22Rv1 (cell line): ENCODE results near the gene ZNF791.

Experiments used
- H3K27ac ChIP-seq: fragments of 450-650 bp; 2 replicates; pipeline ENCODE4 v1.5.1; 2017
- ZFX ChIP-seq: fragments of 450-650 bp; IDR thresholded peaks from 2 replicates; pipeline ENCODE4 v1.6.1; 2017; ENCODE audit warnings: antibody characterized with exemption, borderline replicate concordance
- TF ChIP-seq, protein P1 (sequence below): fragments of 450-650 bp; IDR thresholded peaks from 2 replicates; pipeline ENCODE4 v1.5.1; 2017; ENCODE audit warnings: mild to moderate bottlenecking

The ZNF791 gene

DNA sequence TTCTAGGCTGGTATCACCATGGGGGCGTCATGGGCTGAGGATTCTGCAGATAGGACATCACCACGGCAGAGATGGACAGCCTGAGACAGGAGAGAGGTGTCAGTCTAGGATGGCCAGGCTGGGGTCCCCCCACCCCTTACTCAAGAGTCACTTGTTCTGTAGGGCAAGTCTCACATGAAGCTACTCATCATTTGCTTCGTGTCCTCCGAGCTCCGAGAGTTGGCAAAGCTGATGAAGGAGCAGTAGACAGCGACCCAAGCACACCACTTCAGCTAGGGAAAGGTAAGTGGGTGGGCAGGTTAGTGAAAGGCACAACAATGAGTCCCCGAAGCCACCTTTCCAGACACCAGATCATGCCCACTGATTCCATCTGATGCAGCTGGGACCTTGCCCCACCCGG lies 57.6 kb downstream of the ZNF791 start:
- peak overlapping the region; percentile 90 for H3K27ac ChIP-seq
- TF ChIP-seq, protein P1, sequence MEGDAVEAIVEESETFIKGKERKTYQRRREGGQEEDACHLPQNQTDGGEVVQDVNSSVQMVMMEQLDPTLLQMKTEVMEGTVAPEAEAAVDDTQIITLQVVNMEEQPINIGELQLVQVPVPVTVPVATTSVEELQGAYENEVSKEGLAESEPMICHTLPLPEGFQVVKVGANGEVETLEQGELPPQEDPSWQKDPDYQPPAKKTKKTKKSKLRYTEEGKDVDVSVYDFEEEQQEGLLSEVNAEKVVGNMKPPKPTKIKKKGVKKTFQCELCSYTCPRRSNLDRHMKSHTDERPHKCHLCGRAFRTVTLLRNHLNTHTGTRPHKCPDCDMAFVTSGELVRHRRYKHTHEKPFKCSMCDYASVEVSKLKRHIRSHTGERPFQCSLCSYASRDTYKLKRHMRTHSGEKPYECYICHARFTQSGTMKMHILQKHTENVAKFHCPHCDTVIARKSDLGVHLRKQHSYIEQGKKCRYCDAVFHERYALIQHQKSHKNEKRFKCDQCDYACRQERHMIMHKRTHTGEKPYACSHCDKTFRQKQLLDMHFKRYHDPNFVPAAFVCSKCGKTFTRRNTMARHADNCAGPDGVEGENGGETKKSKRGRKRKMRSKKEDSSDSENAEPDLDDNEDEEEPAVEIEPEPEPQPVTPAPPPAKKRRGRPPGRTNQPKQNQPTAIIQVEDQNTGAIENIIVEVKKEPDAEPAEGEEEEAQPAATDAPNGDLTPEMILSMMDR = no peak
- TF ChIP-seq ZFX = no peak

DNA sequence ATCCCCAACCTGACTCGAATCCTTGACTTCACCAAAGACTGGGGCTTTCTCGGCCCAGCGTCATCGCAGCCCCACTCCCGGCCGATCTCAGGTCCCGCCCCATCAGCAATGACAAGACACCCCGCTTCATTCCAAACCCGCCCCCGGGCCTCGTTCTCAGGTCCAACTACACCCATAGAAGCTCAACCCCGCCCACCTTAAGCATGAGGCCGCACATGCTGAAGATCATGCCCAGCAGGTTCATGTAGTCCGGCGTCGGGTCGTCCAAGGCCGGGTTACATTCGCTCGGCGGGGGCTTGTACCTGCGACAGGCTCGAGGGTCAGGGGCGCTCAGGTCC lies 58.2 kb downstream of the ZNF791 start:
- peak overlapping the region; percentile 90 for H3K27ac ChIP-seq
- TF ChIP-seq ZFX = no peak
- TF ChIP-seq, protein P1 = no peak

DNA sequence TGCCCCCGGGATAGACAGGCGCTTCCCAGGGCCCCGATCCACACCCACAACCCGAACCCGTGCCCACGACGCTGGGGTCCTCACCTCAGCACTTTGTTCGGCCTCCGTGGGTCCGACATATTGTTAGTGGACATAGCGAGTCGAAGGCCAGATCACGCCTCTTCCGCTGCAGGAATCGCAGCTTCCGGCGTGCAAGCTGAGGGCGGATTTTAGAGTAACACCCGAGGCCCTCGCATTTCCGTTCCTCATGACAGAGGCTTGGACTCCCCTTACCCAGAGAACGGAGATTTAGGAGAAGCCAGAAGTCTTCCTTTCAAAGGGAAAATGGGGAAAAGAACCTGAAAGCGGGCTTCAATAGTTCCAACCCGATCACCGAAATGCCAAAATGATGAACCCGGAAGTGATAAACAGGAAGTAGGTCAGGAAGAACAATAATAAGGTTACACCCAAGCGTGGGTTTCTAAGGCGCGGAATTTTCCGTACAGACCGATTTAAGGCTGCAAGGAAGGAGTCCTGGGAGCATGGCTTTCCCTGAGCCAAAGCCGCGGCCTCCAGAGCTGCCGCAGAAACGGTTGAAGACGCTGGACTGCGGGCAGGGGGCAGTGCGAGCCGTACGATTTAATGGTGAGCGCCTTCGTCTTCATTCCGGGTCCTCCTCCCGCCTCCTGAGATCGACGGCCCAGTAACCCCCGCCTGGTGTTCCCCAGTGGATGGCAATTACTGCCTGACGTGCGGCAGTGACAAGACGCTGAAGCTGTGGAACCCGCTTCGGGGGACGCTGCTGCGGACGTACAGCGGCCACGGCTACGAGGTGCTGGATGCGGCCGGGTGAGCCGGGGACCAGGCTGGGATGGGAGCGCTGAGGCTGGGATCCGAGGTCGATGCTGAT lies 58.8 kb downstream of the ZNF791 start:
- no peak for TF ChIP-seq ZFX
- TF ChIP-seq, protein P1 = no peak
- peak overlapping the region; percentile 90 for H3K27ac ChIP-seq

DNA sequence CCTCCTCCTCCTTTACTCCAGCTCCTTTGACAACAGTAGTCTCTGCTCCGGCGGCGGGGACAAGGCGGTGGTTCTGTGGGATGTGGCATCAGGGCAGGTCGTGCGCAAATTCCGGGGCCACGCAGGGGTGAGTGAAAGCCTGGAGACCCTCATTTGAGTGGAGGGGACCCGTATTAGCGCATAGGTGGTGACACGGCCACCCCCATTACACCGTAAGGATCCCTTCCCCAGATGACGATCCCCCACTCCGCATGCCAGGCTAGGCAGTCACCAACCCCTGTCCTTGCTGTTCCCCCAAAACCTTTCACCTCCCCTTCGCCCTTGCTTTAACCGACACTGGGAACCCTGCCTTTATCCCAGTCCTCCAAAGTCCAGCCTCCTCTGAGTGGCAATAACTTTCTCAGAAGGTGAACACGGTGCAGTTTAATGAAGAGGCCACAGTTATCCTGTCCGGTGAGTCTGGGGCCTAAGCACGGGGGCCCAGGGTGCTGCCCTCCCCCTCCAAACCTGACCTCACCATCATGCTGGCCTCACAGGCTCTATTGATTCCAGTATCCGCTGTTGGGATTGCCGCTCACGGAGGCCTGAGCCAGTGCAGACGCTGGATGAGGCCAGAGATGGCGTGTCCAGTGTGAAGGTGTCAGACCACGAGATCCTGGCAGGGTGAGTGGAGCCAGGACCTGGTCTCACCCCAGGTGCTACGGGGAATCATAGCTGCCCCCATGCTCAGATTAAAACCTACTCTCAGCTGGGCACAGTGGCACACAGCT lies 59.6 kb downstream of the ZNF791 start:
- peak overlapping the region; percentile 90 for H3K27ac ChIP-seq
- TF ChIP-seq, protein P1 = no peak
- no peak for TF ChIP-seq ZFX

DNA sequence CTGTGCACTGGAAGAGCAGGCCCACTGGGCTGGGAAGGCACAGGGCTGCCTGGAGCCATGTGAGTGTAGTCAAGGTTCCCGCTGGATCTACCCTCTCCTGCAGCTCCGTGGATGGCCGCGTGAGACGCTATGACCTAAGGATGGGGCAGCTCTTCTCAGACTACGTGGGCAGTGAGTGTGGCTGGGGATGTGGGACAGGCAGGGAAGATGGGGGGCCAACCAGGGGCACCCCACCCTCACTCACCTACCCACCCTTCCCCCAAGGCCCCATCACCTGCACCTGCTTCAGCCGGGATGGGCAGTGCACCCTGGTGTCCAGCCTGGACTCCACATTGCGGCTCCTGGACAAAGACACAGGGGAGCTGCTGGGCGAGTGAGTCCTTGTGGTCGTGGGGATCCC lies 62.0 kb downstream of the ZNF791 start:
- TF ChIP-seq ZFX = no peak
- TF ChIP-seq, protein P1 = no peak
- H3K27ac ChIP-seq = no peak overlapping the region

DNA sequence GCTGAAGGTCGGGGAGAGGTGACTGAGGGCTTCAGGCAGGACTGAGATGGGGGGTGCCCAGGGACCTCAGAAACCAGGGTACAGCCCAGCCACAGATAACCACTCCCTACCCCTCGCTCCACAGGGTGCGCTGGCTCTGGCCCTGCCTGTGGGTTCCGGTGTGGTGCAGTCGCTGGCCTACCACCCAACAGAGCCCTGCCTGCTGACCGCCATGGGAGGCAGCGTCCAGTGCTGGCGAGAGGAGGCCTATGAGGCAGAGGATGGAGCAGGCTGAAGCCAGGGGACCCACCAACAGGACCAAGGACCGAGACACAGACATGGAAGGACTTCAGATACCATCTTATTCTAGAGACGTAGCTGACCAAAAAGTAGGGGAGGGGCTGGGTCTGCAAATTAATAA lies 64.7 kb downstream of the ZNF791 start:
- TF ChIP-seq ZFX = no peak
- TF ChIP-seq, protein P1 = no peak
- H3K27ac ChIP-seq = no peak overlapping the region

DNA sequence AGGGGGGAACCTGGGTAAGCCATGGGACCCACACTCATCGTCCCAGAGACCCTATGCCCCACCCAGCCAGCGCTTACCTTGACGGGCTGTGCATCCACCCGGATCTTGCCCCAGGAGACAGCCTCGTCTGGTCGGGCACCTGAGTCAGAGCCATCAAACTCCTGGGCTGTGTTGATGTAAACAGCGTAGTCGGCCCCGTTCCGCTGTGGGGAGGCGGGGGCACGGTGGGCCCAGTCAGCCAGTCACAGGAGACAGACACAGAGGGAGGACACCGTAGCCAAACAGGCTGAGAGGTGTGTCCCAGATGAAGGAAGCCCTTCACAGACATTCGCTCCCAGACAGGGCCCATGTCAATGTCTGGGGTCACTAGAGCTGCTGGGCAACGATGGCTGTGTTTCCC lies 65.2 kb downstream of the ZNF791 start:
- TF ChIP-seq, protein P1 = no peak
- no peak for TF ChIP-seq ZFX
- H3K27ac ChIP-seq = peak overlapping the region; percentile 25; the same call in 1 of the 2 replicates
